GM10248 (cell line): ENCODE data around the gene SLC34A1.
A peak's percentile ranks its signal among the peaks of the same experiment; 100 is the strongest.

ENCODE experiments used
- CTCF ChIA-PET: fragments of 300-600 bp; sonication (Branson Sonifier 250); formaldehyde crosslinking; extraction: SDS; loops from one replicate; lab custom pipeline; 2021; ENCODE audit warnings: antibody characterized with exemption; lab: Yijun Ruan, JAX
- POLR2A ChIA-PET: fragments of 350-650 bp; sonication (Branson Sonifier 250); formaldehyde crosslinking; extraction: SDS; loops from one replicate; lab custom pipeline; 2020; ENCODE audit warnings: antibody characterized with exemption; lab: Yijun Ruan, JAX
- DNase-seq: peaks from one replicate; pipeline ENCODE4 v3.0.0; 2012; ENCODE audit errors: extremely low spot score
- TF ChIP-seq, protein P1 (sequence below): IDR thresholded peaks from 2 replicates; pipeline ENCODE4 v1.5.1; 2012; ENCODE audit warnings: mild to moderate bottlenecking, low read depth; ENCODE audit errors: extremely low read depth, missing control alignments, control extremely low read depth

Gene SLC34A1

GRCh38 chr5:177440990-177441780 is 57.0 kb downstream of the SLC34A1 start:
- POLR2A ChIA-PET: interaction anchor here (0.8 to 1.5 kb wide), 5 partner anchors 9 to 763 kb away, joined by 3 to 6 read pairs (median 3); partner anchors contain the start of genes GRK6 and HNRNPAB
- CTCF ChIA-PET: interaction anchor here (0.9 to 21.0 kb wide), 8 partner anchors 8 to 131 kb away, joined by 3 to 549 read pairs (median 4); partner anchors contain the start of genes F12 and PFN3

GRCh38 chr5:177442066-177442826 is 58.0 kb downstream of the SLC34A1 start:
- no peak for DNase-seq
- CTCF ChIA-PET: interaction anchor here (0.9 to 21.0 kb wide), 6 partner anchors 13 to 52 kb away, joined by 3 to 549 read pairs (median 91); partner anchors contain the start of genes F12 and PFN3
- TF ChIP-seq, protein P1, sequence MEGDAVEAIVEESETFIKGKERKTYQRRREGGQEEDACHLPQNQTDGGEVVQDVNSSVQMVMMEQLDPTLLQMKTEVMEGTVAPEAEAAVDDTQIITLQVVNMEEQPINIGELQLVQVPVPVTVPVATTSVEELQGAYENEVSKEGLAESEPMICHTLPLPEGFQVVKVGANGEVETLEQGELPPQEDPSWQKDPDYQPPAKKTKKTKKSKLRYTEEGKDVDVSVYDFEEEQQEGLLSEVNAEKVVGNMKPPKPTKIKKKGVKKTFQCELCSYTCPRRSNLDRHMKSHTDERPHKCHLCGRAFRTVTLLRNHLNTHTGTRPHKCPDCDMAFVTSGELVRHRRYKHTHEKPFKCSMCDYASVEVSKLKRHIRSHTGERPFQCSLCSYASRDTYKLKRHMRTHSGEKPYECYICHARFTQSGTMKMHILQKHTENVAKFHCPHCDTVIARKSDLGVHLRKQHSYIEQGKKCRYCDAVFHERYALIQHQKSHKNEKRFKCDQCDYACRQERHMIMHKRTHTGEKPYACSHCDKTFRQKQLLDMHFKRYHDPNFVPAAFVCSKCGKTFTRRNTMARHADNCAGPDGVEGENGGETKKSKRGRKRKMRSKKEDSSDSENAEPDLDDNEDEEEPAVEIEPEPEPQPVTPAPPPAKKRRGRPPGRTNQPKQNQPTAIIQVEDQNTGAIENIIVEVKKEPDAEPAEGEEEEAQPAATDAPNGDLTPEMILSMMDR: no peak
- POLR2A ChIA-PET: interaction anchor here (0.5 to 2.9 kb wide), 4 partner anchors 10 to 48 kb away, joined by 3 to 8 read pairs (median 4); no protein-coding TSS in a partner anchor

More at GRCh38 chr5:177440990-177441780, 57.0 kb downstream of the SLC34A1 start:
- DNase-seq: no peak
- TF ChIP-seq, protein P1: no peak

- TF ChIP-seq, protein P1: no peak
- no peak for DNase-seq
- CTCF ChIA-PET: interaction anchor here (1.1 to 21.0 kb wide), 7 partner anchors 10 to 74 kb away, joined by 3 to 549 read pairs (median 33); partner anchors contain the start of genes F12 and PFN3
- POLR2A ChIA-PET: interaction anchor here (1.1 to 2.9 kb wide), 4 partner anchors 12 to 20 kb away, joined by 4 to 11 read pairs (median 6); partner anchors contain the start of gene GRK6
Measured at GRCh38 chr5:177443144-177443983, 59.1 kb downstream of the SLC34A1 start.

DNA sequence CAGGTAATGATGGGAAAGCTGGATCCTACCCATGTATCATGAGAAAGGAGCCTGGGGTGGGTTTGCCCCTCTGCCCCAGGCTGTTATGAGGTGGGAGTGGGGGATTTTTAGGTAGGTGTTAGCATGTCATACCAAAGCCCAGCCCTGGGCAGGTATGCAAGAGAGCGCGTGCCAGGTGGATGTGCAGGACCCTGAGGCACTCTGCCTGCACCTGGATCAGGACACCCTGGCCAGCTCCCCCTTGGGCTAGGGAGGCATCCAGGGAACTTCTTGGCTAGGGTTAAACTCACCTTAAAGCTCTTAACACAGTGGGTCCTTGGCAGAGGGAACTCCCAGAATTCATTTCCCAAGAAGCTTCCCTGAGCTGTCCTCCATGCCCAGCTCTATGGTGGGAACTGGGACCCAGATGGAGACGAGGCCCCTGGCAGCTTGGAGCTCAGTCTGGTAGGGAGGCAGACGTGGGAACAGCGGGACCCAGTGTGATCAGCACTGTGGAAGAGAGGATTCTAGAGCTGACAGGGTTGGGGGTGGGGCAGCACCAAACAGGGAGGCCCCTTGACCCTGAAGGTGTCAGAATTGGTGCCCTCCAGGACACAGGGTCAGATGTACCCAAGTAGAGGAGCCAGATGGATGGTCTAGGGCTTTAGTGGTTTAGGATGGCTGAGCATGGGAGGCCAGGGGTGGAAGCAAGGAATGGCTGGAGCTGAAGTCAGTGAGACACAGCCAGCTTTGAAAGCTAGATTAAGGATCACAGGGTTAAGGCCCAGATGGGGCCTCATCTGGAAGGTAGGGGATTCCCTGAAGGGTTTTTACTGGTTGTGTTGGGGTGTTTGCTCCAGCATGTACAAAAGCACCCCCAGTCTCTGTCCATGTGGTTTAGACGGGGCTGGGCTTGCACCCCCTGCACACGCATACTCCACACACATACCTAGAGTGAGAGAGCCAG is 60.1 kb downstream of the SLC34A1 start:
- CTCF ChIA-PET: interaction anchor here (1.1 to 21.0 kb wide), 11 partner anchors 10 to 330 kb away, joined by 3 to 549 read pairs (median 16); partner anchors contain the start of genes F12 and PFN3
- DNase-seq: peak; percentile 55
- TF ChIP-seq, protein P1: no peak
- POLR2A ChIA-PET: interaction anchor here (0.9 to 2.9 kb wide), 7 partner anchors 10 to 21 kb away, joined by 3 to 11 read pairs (median 4); partner anchors contain the start of gene GRK6

DNA sequence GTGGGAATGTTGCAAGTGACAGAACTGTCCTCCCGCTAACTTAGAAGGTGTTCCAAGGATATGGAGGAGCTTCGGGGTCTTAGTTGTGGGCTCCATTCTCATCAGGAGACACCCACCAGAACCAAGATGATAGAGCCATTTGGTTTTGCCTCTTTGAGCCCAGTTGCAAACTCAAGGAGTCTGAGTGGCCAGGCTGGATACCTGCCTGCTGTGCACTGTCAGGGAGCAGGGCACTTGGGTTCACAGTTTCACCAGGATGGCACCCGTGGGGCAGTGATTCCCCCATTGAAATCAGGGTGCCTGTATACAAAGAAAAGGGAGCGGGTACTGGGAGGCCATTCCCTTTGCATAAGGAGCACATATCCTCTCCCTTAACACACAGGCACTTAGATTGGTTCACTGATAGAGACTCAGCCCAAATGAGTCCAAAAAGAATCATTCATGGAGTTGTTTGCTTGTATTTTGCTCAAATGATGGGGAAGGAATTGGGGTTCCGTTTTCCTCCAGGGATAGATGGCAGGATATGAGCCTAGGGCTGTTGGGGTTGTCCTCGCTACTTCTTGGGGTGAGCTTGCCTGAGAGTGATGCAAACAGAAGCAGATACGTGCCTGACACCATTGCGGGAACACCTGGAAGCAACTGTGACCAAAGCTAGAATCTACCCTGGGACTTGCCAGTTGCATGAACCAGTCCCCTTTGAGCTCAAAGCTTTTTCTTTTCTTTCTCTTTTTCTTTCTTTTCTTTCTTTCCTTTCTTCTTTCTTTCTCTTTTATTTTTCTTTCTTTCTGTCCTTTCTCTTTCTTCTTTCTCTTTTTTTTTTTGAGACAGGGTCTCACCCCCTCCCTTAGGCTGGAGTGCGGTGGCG is 61.0 kb downstream of the SLC34A1 start:
- CTCF ChIA-PET: interaction anchor here (0.7 to 21.0 kb wide), 12 partner anchors 10 to 331 kb away, joined by 3 to 549 read pairs (median 12); partner anchors contain the start of genes F12 and PFN3
- TF ChIP-seq, protein P1: no peak
- POLR2A ChIA-PET: interaction anchor here (0.6 to 2.9 kb wide), 8 partner anchors 9 to 89 kb away, joined by 3 to 8 read pairs (median 4); no protein-coding TSS in a partner anchor
- no peak for DNase-seq
